Mesenchymal stem cell (in vitro differentiated cells and primary cell): ENCODE results near the gene NRXN3.

Experiments used
- DNase-seq: peaks from one replicate; pipeline ENCODE4 v3.0.0-alpha.2; 2013
- H2AFZ ChIP-seq: one replicate; pipeline ENCODE4 v1.6.1; 2013; ENCODE audit warnings: low read depth, mild to moderate bottlenecking, control low read depth, inconsistent platforms, low read length, moderate library complexity
- H2AK5ac ChIP-seq: 2 replicates; pipeline ENCODE4 v1.6.1; 2013; ENCODE audit warnings: low read length, moderate library complexity, mild to moderate bottlenecking, inconsistent platforms; ENCODE audit not compliant: severe bottlenecking
- H2BK120ac ChIP-seq: one replicate; pipeline ENCODE4 v1.6.1; 2013; ENCODE audit warnings: low read depth, mild to moderate bottlenecking, inconsistent platforms, low read length, moderate library complexity
- H2BK12ac ChIP-seq, 2 experiments: one replicate each; pipeline ENCODE4 v1.6.1; 2013; ENCODE audit warnings: inconsistent platforms in 2 of 2, low read length in 2 of 2, mild to moderate bottlenecking in 2 of 2, moderate library complexity in 2 of 2, control low read depth in 1 of 2
- H2BK15ac ChIP-seq: one replicate; pipeline ENCODE4 v1.6.1; 2013; ENCODE audit warnings: mild to moderate bottlenecking, low read depth, inconsistent platforms; ENCODE audit not compliant: poor library complexity, severe bottlenecking
- H2BK5ac ChIP-seq: 2 replicates; pipeline ENCODE4 v1.6.1; 2013; ENCODE audit warnings: low read depth, mild to moderate bottlenecking, low read length, control low read depth, inconsistent platforms; ENCODE audit not compliant: poor library complexity, severe bottlenecking
- H3K14ac ChIP-seq, 2 experiments: one replicate each; pipeline ENCODE4 v1.6.1; 2013; ENCODE audit warnings: inconsistent platforms in 2 of 2, low read length in 2 of 2, control low read depth in 1 of 2, mild to moderate bottlenecking in 1 of 2, moderate library complexity in 1 of 2
- H3K18ac ChIP-seq, 2 experiments: one replicate each; pipeline ENCODE4 v1.6.1; 2013; ENCODE audit warnings: inconsistent platforms in 2 of 2, low read length in 2 of 2, control low read depth in 1 of 2, low read depth in 1 of 2, mild to moderate bottlenecking in 1 of 2
- H3K23ac ChIP-seq, 2 experiments: one replicate each; pipeline ENCODE4 v1.6.1; 2013; ENCODE audit warnings: inconsistent platforms in 2 of 2, low read length in 2 of 2, mild to moderate bottlenecking in 2 of 2, moderate library complexity in 2 of 2, control low read depth in 1 of 2
- H3K27ac ChIP-seq: 2 replicates; pipeline ENCODE4 v1.5.1; 2013; ENCODE audit warnings: mild to moderate bottlenecking, moderate library complexity, low read length, control low read depth, inconsistent platforms; ENCODE audit not compliant: poor library complexity, severe bottlenecking
- H3K27me3 ChIP-seq, 2 experiments: 2 replicates each; pipeline versions ENCODE4 v1.6.1 to v1.7.0; 2013; ENCODE audit warnings: low read length in 2 of 2, mild to moderate bottlenecking in 2 of 2, moderate library complexity in 2 of 2, control low read depth in 1 of 2, inconsistent platforms in 1 of 2; ENCODE audit not compliant: control insufficient read depth in 1 of 2, insufficient read depth in 1 of 2
- H3K36me3 ChIP-seq, 2 experiments: 2 replicates each; pipeline versions ENCODE4 v1.6.1 to v1.7.0; 2013; ENCODE audit warnings: low read length in 2 of 2, control low read depth in 1 of 2, inconsistent platforms in 1 of 2, low read depth in 1 of 2, mild to moderate bottlenecking in 1 of 2; ENCODE audit not compliant: insufficient read depth in 2 of 2, control insufficient read depth in 1 of 2
- H3K4ac ChIP-seq, 2 experiments: one replicate each; pipeline ENCODE4 v1.6.1; 2013; ENCODE audit warnings: inconsistent platforms in 2 of 2, low read length in 2 of 2, mild to moderate bottlenecking in 2 of 2, moderate library complexity in 2 of 2, control low read depth in 1 of 2, low read depth in 1 of 2
- H3K4me1 ChIP-seq: 2 replicates; pipeline ENCODE4 v1.6.1; 2013; ENCODE audit warnings: low read depth, low read length, control low read depth; ENCODE audit not compliant: control insufficient read depth, insufficient read depth
- H3K4me2 ChIP-seq: 2 replicates; pipeline ENCODE4 v1.6.1; 2013; ENCODE audit warnings: low read length, mild to moderate bottlenecking, inconsistent platforms; ENCODE audit not compliant: poor library complexity, severe bottlenecking
- H3K4me3 ChIP-seq, 2 experiments: 2 replicates each; pipeline versions ENCODE4 v1.5.1 to v1.7.0; 2013; ENCODE audit warnings: low read length in 2 of 2, mild to moderate bottlenecking in 2 of 2, control low read depth in 1 of 2, low read depth in 1 of 2; ENCODE audit not compliant: insufficient read depth in 1 of 2
- H3K79me1 ChIP-seq: replicated peaks from 2 replicates; pipeline ENCODE4 v1.6.1; 2013; ENCODE audit warnings: mild to moderate bottlenecking, control low read depth, low read length, inconsistent platforms; ENCODE audit not compliant: poor library complexity, severe bottlenecking
- H3K9ac ChIP-seq: 2 replicates; pipeline ENCODE4 v1.7.0; 2013; ENCODE audit warnings: mild to moderate bottlenecking, low read length, moderate library complexity
- H3K9me3 ChIP-seq: 2 replicates; pipeline ENCODE4 v1.7.0; 2013; ENCODE audit warnings: mild to moderate bottlenecking, low read length; ENCODE audit not compliant: control insufficient read depth
- H4K8ac ChIP-seq: one replicate; pipeline ENCODE4 v1.6.1; 2013; ENCODE audit warnings: inconsistent platforms, mild to moderate bottlenecking, low read length, moderate library complexity
- H4K91ac ChIP-seq: one replicate; pipeline ENCODE4 v1.6.1; 2013; ENCODE audit warnings: mild to moderate bottlenecking, low read length, inconsistent platforms
- WGBS: methylation state at CpG from one replicate; pipeline ENCODE4 v1.1.7; 2013; ENCODE audit warnings: mixed read lengths; 5-methylcytosine and 5-hydroxymethylcytosine counted together

NRXN3 gene

GRCh38 chr14:79670811-79671210 is 1500.6 kb downstream of the NRXN3 start:
- Histone ChIP-seq H4K91ac (no peak overlapping the region), H3K36me3 (no peaks in the 10 kb centered on the region), H2BK5ac (no peak overlapping the region), H2AK5ac (no peak overlapping the region), H3K27me3 (no peaks in the 10 kb centered on the region), H3K18ac (no peak overlapping the region), H3K4me2 (no peak overlapping the region), H3K27ac (no peak overlapping the region), H2AFZ (no peak overlapping the region), H3K14ac (no peak overlapping the region), H2BK15ac (no peak overlapping the region), H3K4ac (no peak overlapping the region), H2BK120ac (no peak overlapping the region), H3K23ac (no peak overlapping the region), H3K4me3 (no peak overlapping the region), H3K9ac (no peak overlapping the region), H3K9me3 (no peaks in the 10 kb centered on the region), H4K8ac (no peak overlapping the region), H2BK12ac (no peak overlapping the region), H3K79me1 (no peaks in the 10 kb centered on the region), H3K4me1 (no peaks in the 10 kb centered on the region)
- DNase-seq, result no peak
- WGBS, result 72% methylated on average over 2 of the region's 5 CpGs

- Histone ChIP-seq H3K4me3 (no peak overlapping the region), H2BK120ac (no peak overlapping the region), H3K23ac (no peak overlapping the region), H3K9me3 (no peaks in the 10 kb centered on the region), H3K27me3 (no peaks in the 10 kb centered on the region), H2AK5ac (no peak overlapping the region), H3K4me1 (no peaks in the 10 kb centered on the region), H2AFZ (no peak overlapping the region), H3K79me1 (no peaks in the 10 kb centered on the region), H2BK12ac (no peak overlapping the region), H2BK15ac (no peak overlapping the region), H3K18ac (no peak overlapping the region), H3K27ac (no peak overlapping the region), H4K91ac (no peak overlapping the region), H4K8ac (no peak overlapping the region), H3K36me3 (no peaks in the 10 kb centered on the region), H3K4ac (no peak overlapping the region), H3K9ac (no peak overlapping the region), H2BK5ac (no peak overlapping the region), H3K14ac (peak overlapping the region in 1 of 2 experiments; percentile 70), H3K4me2 (no peak overlapping the region)
- DNase-seq, result no peak
- WGBS, result 90% methylated on average over 5 of the region's 5 CpGs
Measured at GRCh38 chr14:79680087-79680486, 1509.9 kb downstream of the NRXN3 start.

GRCh38 chr14:79686196-79686595 is 1516.0 kb downstream of the NRXN3 start:
- Histone ChIP-seq H3K27me3 (no peaks in the 10 kb centered on the region), H3K4me3 (no peak overlapping the region), H3K36me3 (no peaks in the 10 kb centered on the region), H2AK5ac (no peak overlapping the region), H3K14ac (no peak overlapping the region), H3K9me3 (no peaks in the 10 kb centered on the region), H3K4me1 (no peaks in the 10 kb centered on the region), H2BK12ac (no peak overlapping the region), H3K27ac (no peak overlapping the region), H3K79me1 (no peaks in the 10 kb centered on the region), H3K4ac (no peak overlapping the region), H3K9ac (no peak overlapping the region), H2AFZ (no peak overlapping the region), H2BK120ac (no peak overlapping the region), H3K23ac (no peak overlapping the region), H2BK15ac (no peak overlapping the region), H2BK5ac (no peak overlapping the region), H3K18ac (no peak overlapping the region), H4K91ac (no peak overlapping the region), H4K8ac (no peak overlapping the region), H3K4me2 (no peak overlapping the region)
- no peak for DNase-seq
- WGBS, result no CpG with 5 or more reads among the region's 1 CpG

- Histone ChIP-seq H3K36me3 (no peaks in the 10 kb centered on the region), H3K14ac (no peak overlapping the region), H3K4me3 (no peak overlapping the region), H2BK12ac (no peak overlapping the region), H3K9ac (no peak overlapping the region), H3K27me3 (no peaks in the 10 kb centered on the region), H3K4me1 (no peaks in the 10 kb centered on the region), H2BK15ac (no peak overlapping the region), H2AK5ac (no peak overlapping the region), H3K18ac (no peak overlapping the region), H2BK5ac (no peak overlapping the region), H2BK120ac (no peak overlapping the region), H3K79me1 (no peaks in the 10 kb centered on the region), H3K23ac (no peak overlapping the region), H4K91ac (no peak overlapping the region), H3K27ac (no peak overlapping the region), H2AFZ (no peak overlapping the region), H3K4me2 (no peak overlapping the region), H3K4ac (no peak overlapping the region), H3K9me3 (no peaks in the 10 kb centered on the region), H4K8ac (no peak overlapping the region)
- no peak for DNase-seq
- WGBS, result 76% methylated on average over 1 of the region's 1 CpG
Measured at GRCh38 chr14:79690960-79691359, 1520.8 kb downstream of the NRXN3 start.
